Measurements from ENCODE around the gene CUL4A. TPM values are rescaled to one million over a fixed set of nuclear protein-coding genes. Genes with fewer than 3 reads are reported as not detected.

Gene CUL4A
- total RNA-seq, 4 donors from 2014 or later = 83.9 to 206 (median 114) TPM

- Histone ChIP-seq H3K4me3 (no peak overlapping the region), H3K36me3 (peaks cover 0 to 16% (median 0%) of the 10 kb centered on the region in 3 donors), H3K27me3 (no peaks in the 10 kb centered on the region)
Measured at GRCh38 chr13:113169277-113170272, 39.8 kb upstream of the CUL4A start.

DNA sequence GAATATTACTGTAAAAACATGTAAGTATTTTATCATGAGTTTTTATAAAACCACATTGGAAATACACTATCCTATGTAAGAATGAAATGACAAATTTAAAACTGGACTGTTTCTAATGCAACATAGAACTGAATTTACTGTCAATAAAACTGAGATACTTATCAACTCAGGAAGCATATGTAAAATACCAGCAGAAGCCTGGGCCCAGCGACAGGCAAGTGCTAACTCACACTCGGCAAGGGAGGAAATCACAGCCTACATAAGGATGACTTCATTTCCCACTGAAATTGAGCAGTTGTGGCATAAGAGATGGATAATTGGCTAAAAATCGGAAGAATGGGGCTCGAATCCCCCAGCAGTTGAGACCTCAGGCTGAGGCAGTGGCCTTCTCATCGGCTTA is 38.9 kb upstream of the CUL4A start:
- no peak overlapping the region for H3K27ac ChIP-seq
- peaks cover 0 to 25% (median 0%) of the 10 kb centered on the region in 3 donors for H3K36me3 ChIP-seq
- no peaks in the 10 kb centered on the region for H3K4me1 ChIP-seq
- H3K27me3 ChIP-seq = no peaks in the 10 kb centered on the region
- no peak overlapping the region for H3K4me3 ChIP-seq
- H3K9me3 ChIP-seq = no peaks in the 10 kb centered on the region
- no peak for DNase-seq
- TF ChIP-seq, protein P1, sequence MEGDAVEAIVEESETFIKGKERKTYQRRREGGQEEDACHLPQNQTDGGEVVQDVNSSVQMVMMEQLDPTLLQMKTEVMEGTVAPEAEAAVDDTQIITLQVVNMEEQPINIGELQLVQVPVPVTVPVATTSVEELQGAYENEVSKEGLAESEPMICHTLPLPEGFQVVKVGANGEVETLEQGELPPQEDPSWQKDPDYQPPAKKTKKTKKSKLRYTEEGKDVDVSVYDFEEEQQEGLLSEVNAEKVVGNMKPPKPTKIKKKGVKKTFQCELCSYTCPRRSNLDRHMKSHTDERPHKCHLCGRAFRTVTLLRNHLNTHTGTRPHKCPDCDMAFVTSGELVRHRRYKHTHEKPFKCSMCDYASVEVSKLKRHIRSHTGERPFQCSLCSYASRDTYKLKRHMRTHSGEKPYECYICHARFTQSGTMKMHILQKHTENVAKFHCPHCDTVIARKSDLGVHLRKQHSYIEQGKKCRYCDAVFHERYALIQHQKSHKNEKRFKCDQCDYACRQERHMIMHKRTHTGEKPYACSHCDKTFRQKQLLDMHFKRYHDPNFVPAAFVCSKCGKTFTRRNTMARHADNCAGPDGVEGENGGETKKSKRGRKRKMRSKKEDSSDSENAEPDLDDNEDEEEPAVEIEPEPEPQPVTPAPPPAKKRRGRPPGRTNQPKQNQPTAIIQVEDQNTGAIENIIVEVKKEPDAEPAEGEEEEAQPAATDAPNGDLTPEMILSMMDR (IDR thresholded peaks at IDR 0.05) = no peak
- no peak for TF ChIP-seq POLR2A (IDR thresholded peaks at IDR 0.05)

More at GRCh38 chr13:113169277-113170272, 39.8 kb upstream of the CUL4A start:
- no peak for DNase-seq
- no peaks in the 10 kb centered on the region for H3K4me1 ChIP-seq
- no peaks in the 10 kb centered on the region for H3K9me3 ChIP-seq
- TF ChIP-seq POLR2A (IDR thresholded peaks at IDR 0.05) = no peak
- TF ChIP-seq, protein P1 (IDR thresholded peaks at IDR 0.05) = no peak
- H3K27ac ChIP-seq = no peak overlapping the region

GRCh38 chr13:113171250-113172125 is 37.9 kb upstream of the CUL4A start:
- H3K9me3 ChIP-seq = no peaks in the 10 kb centered on the region
- H3K4me3 ChIP-seq = no peak overlapping the region
- H3K4me1 ChIP-seq = no peaks in the 10 kb centered on the region
- H3K27ac ChIP-seq = no peak overlapping the region
- no peak for DNase-seq
- TF ChIP-seq POLR2A (IDR thresholded peaks at IDR 0.05) = no peak
- TF ChIP-seq, protein P1 (IDR thresholded peaks at IDR 0.05) = no peak
- H3K27me3 ChIP-seq = no peaks in the 10 kb centered on the region
- peaks cover 0 to 33% (median 0%) of the 10 kb centered on the region in 3 donors for H3K36me3 ChIP-seq

- Histone ChIP-seq H3K27me3 (no peaks in the 10 kb centered on the region), H3K4me3 (no peak overlapping the region), H3K36me3 (peaks cover 0 to 43% (median 0%) of the 10 kb centered on the region in 3 donors), H3K9me3 (no peaks in the 10 kb centered on the region), H3K27ac (no peak overlapping the region), H3K4me1 (no peaks in the 10 kb centered on the region)
- DNase-seq = no peak
- TF ChIP-seq, protein P1 (IDR thresholded peaks at IDR 0.05) = no peak
- TF ChIP-seq POLR2A (IDR thresholded peaks at IDR 0.05) = no peak
Measured at GRCh38 chr13:113172419-113172926, 36.9 kb upstream of the CUL4A start.

DNA sequence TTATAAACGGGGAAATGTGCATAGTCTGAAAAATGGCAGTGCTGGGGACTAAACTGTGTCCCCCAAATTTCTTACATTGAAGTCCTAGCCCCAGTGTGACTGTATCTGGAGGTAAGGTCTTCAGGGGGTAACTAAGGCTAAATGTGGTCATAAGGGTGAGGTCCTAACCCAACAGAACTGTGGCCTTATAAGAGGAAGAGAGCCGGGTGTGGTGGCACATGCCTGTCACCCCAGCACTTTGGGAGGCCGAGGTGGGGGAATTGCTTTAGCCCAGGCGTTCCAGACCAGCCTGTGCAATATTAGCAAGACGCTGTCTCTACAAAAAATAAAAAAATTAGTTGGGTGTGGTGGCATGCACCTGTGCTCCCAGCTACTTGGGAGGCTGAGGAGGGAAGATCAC is 33.1 kb upstream of the CUL4A start:
- DNase-seq = no peak
- Histone ChIP-seq H3K27ac (no peak overlapping the region), H3K9me3 (no peaks in the 10 kb centered on the region), H3K4me3 (no peak overlapping the region), H3K27me3 (no peaks in the 10 kb centered on the region), H3K36me3 (peaks cover 0 to 78% (median 0%) of the 10 kb centered on the region in 3 donors), H3K4me1 (no peaks in the 10 kb centered on the region)
- TF ChIP-seq, protein P1 (IDR thresholded peaks at IDR 0.05) = no peak
- TF ChIP-seq POLR2A (IDR thresholded peaks at IDR 0.05) = no peak

Measured in Peyer's patch (tissue), 4 donors.